ENCODE measurements around the gene DLG1. TPM values are rescaled to one million over a fixed set of nuclear protein-coding genes. Genes with fewer than 3 reads are reported as not detected.

Gene DLG1
- total RNA-seq, 1 donor from 2014 or later: 85.0 TPM

DNA sequence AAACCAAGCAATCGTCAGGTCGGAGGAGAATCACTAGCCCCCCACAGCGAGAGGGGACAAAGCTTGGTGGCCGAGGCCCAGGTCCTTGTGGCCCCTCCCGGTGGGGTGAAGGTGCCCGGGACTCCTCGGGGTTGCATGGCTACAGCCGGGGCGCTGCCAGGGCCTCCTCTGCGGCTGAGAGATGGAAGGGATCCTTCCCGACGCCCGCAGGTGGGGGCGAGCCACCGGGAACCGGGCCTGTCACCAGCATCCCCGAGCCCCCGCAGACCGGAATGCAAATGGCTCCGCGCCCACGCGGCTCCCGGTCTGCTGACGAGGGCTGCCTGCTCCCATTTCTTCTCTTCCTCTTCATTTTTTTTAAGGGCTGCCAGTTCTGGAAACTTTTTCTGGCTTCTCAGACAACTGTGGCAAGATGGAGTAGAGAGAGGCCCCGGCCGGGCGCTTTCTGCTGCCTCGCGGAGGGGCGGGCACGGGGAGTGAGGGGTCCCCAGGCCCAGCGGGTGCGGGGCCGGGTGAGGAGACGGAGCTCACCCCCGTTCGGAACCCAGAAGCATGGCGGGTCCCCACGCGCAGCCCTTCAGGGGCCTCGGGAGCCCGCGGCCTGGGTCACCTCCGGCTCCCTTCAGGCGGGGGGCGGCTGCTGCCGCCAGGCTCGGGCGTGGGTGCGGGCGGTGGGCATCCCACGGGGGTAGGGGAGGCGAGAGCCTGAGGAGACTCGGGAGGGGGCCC is 296.3 kb downstream of the DLG1 start:
- peaks cover 10% of the 10 kb centered on the region for H3K4me1 Mint-ChIP-seq (ENCODE audit: low read depth)
- H3K36me3 Mint-ChIP-seq (ENCODE audit: low read depth): no peaks in the 10 kb centered on the region
- DNase-seq (ENCODE audit: low spot score): no peak
- H3K27ac Mint-ChIP-seq: peak overlapping the region; percentile 95
- no peaks in the 10 kb centered on the region for H3K9me3 Mint-ChIP-seq
- H3K27me3 Mint-ChIP-seq (ENCODE audit: insufficient read depth): peaks cover 4% of the 10 kb centered on the region
- intact Hi-C loops (cut with micrococcal nuclease): loop anchor here (1.0 to 10.0 kb wide), 3 partner anchors 185 to 552 kb away; no protein-coding TSS in a partner anchor
- H3K4me3 Mint-ChIP-seq: peak overlapping the region; percentile 83

DNA sequence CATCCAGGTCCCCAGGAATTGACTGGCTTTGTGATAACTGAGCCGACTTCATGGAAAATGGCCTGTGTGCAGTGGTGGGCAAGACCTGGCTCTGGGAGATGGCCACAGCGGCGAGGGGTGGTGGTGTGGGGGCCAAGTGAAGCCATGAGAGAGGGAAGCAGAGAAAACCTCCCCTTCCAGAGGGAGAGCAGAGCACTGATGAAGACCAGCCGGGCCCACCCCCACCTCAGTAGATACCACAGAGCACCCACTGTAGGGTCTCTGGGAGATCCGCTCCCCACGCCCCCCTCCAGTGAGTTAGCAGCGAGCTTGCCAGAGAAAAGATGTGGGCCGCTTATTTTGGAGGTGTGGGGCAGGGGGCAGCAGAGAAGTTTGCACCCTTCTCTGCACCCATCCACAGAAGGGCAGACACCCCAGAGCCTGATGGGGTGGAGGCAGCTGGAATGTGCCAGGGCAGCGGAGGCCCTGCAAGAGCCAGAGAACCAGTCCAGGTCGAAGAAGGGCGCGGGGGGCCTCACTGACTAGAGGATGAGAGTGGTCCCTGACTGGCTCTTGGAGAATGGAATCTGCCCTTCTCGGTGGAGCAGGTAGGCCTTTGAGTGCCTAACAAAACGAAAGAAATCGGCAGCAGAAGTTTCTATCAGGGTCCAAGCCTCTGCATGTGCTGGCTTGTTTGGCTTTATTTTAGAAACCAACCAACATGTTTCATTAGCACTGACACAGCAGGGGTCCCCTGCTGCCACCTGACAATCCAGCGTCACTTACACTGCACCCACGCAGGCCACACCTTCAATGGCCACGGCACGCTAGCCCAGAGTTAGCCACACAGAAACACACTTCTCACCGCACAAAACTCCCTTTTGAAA is 297.1 kb downstream of the DLG1 start:
- H3K9me3 Mint-ChIP-seq: no peaks in the 10 kb centered on the region
- DNase-seq (ENCODE audit: low spot score): no peak
- peaks cover 10% of the 10 kb centered on the region for H3K4me1 Mint-ChIP-seq (ENCODE audit: low read depth)
- intact Hi-C loops (cut with micrococcal nuclease): loop anchor here (10.0 kb wide), 1 partner anchor 503 kb away; no protein-coding TSS in a partner anchor
- H3K27ac Mint-ChIP-seq: peak overlapping the region; percentile 95
- H3K36me3 Mint-ChIP-seq (ENCODE audit: low read depth): no peaks in the 10 kb centered on the region
- H3K27me3 Mint-ChIP-seq (ENCODE audit: insufficient read depth): peaks cover 4% of the 10 kb centered on the region
- peak overlapping the region; percentile 83 for H3K4me3 Mint-ChIP-seq

DNA sequence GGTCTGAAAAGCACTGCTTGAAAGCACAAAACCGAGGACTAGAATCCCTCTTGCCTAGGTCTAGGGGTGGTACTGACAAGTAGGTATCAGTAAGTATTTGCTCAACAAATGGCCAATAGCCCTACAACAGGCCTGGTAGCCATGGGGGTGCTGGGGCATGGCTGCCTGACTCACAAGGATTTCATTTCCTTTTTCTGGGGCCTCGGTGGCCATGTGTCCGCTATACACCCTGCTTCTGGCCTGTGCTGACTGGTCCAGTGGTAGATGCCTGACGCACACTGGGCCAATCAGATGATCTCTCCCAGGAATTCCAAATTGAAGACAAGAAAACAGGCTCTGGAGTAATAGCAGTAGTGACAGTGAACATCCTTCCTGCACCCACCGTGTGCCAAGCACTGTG is 298.2 kb downstream of the DLG1 start:
- intact Hi-C loops (cut with micrococcal nuclease): loop anchor here (10.0 kb wide), 1 partner anchor 505 kb away; no protein-coding TSS in a partner anchor
- Mint-ChIP-seq H3K27me3 (ENCODE audit: insufficient read depth) (no peaks in the 10 kb centered on the region), H3K36me3 (ENCODE audit: low read depth) (no peaks in the 10 kb centered on the region), H3K27ac (no peak overlapping the region), H3K9me3 (no peaks in the 10 kb centered on the region), H3K4me3 (no peak overlapping the region), H3K4me1 (ENCODE audit: low read depth) (peaks cover 10% of the 10 kb centered on the region)
- no peak for DNase-seq (ENCODE audit: low spot score)

DNA sequence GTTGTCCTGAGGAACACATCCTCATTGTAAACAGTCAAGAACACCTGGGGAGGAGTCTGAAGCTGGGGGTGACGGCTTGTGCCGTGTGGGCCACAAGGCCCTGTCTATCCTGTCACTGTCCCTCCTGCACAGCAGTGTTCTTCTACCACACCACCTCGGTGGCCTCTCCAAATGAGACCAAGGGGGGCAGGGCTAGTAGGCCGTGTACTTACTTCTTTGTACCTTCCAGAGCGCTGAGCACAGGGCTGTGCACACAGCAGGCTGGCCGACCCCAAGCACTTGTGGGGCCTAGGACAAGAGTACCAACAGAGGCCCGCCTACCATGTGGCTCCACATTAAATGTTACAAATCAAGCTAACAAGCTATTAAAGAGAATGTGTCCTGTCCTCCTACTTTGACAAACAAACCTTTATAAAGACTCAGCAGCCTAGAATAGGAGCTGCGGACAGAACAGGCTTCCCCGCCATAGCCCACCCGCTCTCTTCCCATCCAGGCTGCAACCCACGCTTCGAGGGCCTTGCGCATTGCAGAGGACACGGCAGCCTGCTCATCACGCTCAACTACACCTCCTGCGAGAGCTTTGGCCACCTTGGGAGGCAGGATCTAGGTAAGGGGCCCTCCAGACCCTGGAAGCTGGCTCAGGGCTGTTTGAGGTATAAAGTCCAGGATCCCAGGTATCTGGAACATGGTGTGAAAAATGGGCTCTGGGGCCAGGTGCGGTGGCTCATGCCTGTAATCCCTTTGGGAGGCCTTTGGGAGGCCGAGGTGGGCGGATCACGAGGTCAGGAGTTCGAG is 299.2 kb downstream of the DLG1 start:
- no peaks in the 10 kb centered on the region for H3K36me3 Mint-ChIP-seq (ENCODE audit: low read depth)
- no peak overlapping the region for H3K27ac Mint-ChIP-seq
- peaks cover 5% of the 10 kb centered on the region for H3K4me1 Mint-ChIP-seq (ENCODE audit: low read depth)
- H3K27me3 Mint-ChIP-seq (ENCODE audit: insufficient read depth): no peaks in the 10 kb centered on the region
- no peaks in the 10 kb centered on the region for H3K9me3 Mint-ChIP-seq
- H3K4me3 Mint-ChIP-seq: no peak overlapping the region
- intact Hi-C loops (cut with micrococcal nuclease): no loop called here
- DNase-seq (ENCODE audit: low spot score): no peak

DNA sequence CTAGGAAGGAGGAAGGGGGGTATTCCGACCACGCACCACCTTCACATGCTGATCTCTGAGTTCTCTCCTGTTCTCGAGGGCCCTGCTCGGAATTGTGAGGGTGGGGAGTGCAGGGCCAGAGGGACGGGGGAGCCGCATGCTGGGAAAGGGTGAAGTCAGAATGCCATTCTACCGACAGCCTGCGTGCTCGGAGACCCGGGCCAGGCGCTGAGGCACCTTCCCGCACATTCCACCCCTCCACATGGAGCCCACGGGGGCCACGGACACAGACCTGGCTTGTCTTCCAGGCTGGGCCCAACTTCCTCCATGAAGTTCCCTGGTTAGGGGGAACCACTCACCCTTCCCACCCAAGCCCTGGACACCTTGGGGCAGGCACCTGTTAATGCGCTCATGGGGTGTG is 301.1 kb downstream of the DLG1 start:
- Mint-ChIP-seq H3K4me1 (ENCODE audit: low read depth) (no peaks in the 10 kb centered on the region), H3K27me3 (ENCODE audit: insufficient read depth) (no peaks in the 10 kb centered on the region), H3K36me3 (ENCODE audit: low read depth) (no peaks in the 10 kb centered on the region), H3K4me3 (no peak overlapping the region), H3K9me3 (no peaks in the 10 kb centered on the region), H3K27ac (no peak overlapping the region)
- no peak for DNase-seq (ENCODE audit: low spot score)
- intact Hi-C loops (cut with micrococcal nuclease): no loop called here

DNA sequence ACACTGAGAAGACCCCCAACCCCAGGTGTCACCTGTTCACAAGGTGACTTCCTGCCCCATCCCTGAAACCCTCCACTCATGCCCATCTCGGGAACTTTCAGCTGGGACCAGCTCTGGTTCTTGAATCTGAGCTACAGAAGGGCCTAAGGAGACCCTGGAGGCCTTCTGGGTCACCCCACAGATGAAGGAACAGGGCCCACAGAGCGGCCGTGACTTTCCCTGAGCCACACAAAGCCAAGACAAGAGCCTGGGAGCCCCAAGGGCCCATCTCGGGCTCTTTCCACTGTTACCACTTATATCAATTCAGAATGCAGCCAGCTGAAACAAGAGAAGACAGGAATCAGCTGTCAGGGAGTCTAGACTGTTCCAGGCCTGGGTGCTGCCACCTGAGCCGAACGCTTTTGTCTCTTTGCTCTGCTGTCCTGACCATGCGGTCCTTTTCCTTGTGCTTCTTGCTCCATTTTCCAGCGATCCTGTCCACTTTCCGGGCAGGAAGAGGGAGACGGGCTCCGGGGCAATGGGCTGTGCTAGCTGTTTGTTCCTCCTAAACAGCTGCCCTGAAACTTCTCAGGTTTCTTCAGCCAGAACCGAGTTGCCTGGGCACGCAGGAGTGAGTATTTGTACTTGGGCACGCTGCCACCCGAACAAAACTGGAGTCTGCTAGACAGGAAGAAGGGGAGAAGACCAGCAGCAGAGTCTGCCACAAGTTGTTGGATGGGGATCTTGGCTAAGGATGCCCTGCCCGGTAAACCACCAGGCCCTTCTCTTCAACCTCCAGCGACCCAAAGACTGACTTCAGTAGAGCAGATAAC is 301.8 kb downstream of the DLG1 start:
- Mint-ChIP-seq H3K27ac (no peak overlapping the region), H3K9me3 (no peaks in the 10 kb centered on the region), H3K4me3 (no peak overlapping the region), H3K36me3 (ENCODE audit: low read depth) (no peaks in the 10 kb centered on the region), H3K4me1 (ENCODE audit: low read depth) (no peaks in the 10 kb centered on the region), H3K27me3 (ENCODE audit: insufficient read depth) (no peaks in the 10 kb centered on the region)
- DNase-seq (ENCODE audit: low spot score): no peak
- intact Hi-C loops (cut with micrococcal nuclease): no loop called here

DNA sequence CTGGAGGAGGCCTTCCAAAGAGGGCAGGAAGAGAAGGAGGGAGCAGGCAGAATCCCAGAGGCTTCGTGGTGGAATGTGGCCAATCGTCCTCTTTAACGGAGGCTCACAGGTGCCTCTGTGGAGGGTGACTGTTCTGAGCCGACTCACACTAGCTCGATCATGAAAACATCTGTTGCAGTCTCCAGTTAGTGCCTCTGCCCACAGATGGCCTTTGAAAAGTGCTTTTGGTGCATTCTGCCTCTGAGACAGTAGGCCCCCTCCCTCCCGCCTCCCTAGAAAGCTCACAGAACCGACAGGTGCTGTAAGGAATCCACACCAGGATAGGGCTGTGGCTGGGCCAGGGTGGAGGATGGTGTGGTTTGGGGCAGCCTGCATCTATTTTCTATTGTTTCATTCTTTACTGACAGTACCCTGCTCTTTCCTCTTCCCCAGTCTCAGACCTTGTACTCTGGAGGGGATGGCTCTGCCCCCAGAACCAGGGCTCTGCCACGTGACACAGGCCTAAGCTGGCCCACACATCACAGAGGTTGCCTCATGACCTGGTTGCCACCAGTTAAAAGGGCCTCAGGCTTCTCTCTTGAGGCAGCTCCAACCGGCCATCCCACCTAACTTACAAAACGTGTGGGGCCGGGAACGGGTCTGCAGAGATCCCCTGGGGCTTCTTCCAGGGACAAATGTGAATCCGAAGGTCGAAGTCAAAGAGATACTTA is 302.6 kb downstream of the DLG1 start:
- H3K27me3 Mint-ChIP-seq (ENCODE audit: insufficient read depth): no peaks in the 10 kb centered on the region
- no peak for DNase-seq (ENCODE audit: low spot score)
- H3K9me3 Mint-ChIP-seq: no peaks in the 10 kb centered on the region
- H3K36me3 Mint-ChIP-seq (ENCODE audit: low read depth): no peaks in the 10 kb centered on the region
- intact Hi-C loops (cut with micrococcal nuclease): no loop called here
- no peak overlapping the region for H3K27ac Mint-ChIP-seq
- no peak overlapping the region for H3K4me3 Mint-ChIP-seq
- H3K4me1 Mint-ChIP-seq (ENCODE audit: low read depth): no peaks in the 10 kb centered on the region

DNA sequence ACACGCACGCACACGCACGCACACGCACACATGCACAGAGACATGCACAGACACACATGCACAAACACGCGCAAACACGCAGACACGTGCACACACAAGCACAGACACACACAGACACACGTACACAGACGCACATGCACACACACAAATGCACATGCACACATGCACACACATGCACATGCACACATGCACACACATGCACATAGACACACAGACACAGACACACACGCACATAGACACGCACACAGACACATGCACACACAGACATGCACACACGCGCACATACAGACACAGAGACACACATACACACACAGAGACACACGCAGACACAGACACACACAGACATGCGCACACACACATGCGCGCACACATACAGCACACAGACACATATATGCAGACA is 303.4 kb downstream of the DLG1 start:
- intact Hi-C loops (cut with micrococcal nuclease): no loop called here

DNA sequence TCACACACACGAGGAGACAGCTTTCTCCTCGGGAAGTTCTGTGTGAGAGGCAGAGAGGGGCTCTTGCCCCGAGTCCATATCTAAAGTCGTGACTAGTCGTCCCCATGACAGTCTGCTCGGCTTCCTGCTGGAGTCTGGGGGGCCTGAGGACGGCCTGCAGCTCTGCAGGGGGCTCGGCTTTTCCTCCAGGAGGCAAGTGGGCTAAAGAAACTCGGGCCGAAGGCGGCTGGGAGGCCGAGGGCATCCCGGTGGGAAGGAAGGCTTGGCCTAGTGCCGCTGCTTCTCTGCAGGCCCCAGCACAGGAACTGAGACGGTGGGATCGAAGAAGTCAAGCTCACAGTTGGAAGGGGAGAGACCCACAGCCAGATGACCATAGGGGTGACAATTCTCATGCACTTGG is 304.4 kb downstream of the DLG1 start:
- Mint-ChIP-seq H3K27me3 (ENCODE audit: insufficient read depth) (no peaks in the 10 kb centered on the region), H3K4me3 (no peak overlapping the region), H3K36me3 (ENCODE audit: low read depth) (no peaks in the 10 kb centered on the region), H3K4me1 (ENCODE audit: low read depth) (no peaks in the 10 kb centered on the region), H3K27ac (no peak overlapping the region), H3K9me3 (no peaks in the 10 kb centered on the region)
- intact Hi-C loops (cut with micrococcal nuclease): no loop called here
- DNase-seq (ENCODE audit: low spot score): no peak

More for the DNA sequence above, 303.4 kb downstream of the DLG1 start:
- no peak overlapping the region for H3K27ac Mint-ChIP-seq
- H3K4me3 Mint-ChIP-seq: no peak overlapping the region
- DNase-seq (ENCODE audit: low spot score): no peak
- H3K4me1 Mint-ChIP-seq (ENCODE audit: low read depth): no peaks in the 10 kb centered on the region
- no peaks in the 10 kb centered on the region for H3K9me3 Mint-ChIP-seq
- no peaks in the 10 kb centered on the region for H3K36me3 Mint-ChIP-seq (ENCODE audit: low read depth)
- H3K27me3 Mint-ChIP-seq (ENCODE audit: insufficient read depth): no peaks in the 10 kb centered on the region

All from activated T-helper 1 cell treated with anti-CD3 and anti-CD28 coated beads, Interleukin-12 subunit alpha, Interleukin-12 subunit beta, Interleukin-2, Interleukin-4 antibody, amounts not matched to agents 30 ng/mL and 10 ng/mL and 1 ng/mL, durations not matched to agents 14 hours and 24 hours and 36 hours (primary cell).